GM19372 (cell line): ENCODE results near the gene LMNA.

Source experiments
- ATAC-seq: cut with Tn5 transposase; IDR thresholded peaks from one replicate; pipeline ENCODE4 v1.9.1; 2021; ENCODE audit warnings: mild to moderate bottlenecking, low read depth, moderate library complexity; ENCODE audit not compliant: unreplicated experiment

The LMNA gene

DNA sequence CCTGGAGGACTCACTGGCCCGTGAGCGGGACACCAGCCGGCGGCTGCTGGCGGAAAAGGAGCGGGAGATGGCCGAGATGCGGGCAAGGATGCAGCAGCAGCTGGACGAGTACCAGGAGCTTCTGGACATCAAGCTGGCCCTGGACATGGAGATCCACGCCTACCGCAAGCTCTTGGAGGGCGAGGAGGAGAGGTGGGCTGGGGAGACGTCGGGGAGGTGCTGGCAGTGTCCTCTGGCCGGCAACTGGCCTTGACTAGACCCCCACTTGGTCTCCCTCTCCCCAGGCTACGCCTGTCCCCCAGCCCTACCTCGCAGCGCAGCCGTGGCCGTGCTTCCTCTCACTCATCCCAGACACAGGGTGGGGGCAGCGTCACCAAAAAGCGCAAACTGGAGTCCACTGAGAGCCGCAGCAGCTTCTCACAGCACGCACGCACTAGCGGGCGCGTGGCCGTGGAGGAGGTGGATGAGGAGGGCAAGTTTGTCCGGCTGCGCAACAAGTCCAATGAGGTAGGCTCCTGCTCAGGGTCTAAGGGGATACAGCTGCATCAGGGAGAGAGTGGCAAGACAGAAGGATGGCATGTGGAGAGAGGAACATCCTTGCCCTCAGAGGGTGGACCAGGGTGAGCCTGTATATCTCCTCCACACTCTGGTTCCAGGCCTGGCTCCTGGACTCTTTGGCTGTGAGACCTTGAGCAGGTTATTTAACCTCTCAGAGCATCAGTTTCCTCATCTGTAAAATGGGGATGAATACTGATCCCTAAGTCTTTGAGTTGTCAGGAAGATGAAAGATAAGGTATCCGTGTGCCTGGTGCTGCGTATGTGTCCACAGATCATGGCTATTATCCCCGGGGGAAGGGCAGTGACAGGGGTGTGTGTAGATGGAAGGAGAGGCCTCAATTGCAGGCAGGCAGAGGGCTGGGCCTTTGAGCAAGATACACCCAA, 21.7 kb downstream of the LMNA start:
- ATAC-seq: no peak

- no peak for ATAC-seq
Observed at GRCh38 chr1:156136970-156137483, 22.5 kb downstream of the LMNA start.

- ATAC-seq: no peak
Observed at GRCh38 chr1:156138458-156138867, 24.0 kb downstream of the LMNA start.

GRCh38 chr1:156140879-156141707, 26.6 kb downstream of the LMNA start:
- no peak for ATAC-seq

- ATAC-seq: no peak
Observed at GRCh38 chr1:156143765-156144489, 29.4 kb downstream of the LMNA start.

DNA sequence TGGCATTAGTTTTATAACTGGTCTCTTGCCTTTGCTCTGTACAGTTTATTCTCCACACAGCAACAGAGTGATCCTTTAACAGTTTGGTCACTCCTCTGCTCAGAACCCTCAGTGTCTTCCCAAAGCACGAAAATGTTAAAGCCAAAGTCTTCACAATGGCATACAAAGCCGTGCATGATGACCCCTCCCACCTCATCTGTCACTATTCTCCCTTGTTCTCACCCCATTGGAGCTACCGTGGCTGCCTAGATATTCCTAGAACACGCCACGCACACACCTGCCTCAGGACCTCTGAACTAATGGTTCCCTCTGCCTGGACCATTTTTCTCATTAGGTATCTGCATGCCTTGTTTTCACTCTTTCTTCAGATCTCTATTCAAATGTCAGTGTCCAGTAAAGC, 30.2 kb downstream of the LMNA start:
- no peak for ATAC-seq

- ATAC-seq: no peak
Observed at GRCh38 chr1:156145650-156146019, 31.1 kb downstream of the LMNA start.

- no peak for ATAC-seq
Observed at GRCh38 chr1:156146020-156146768, 31.7 kb downstream of the LMNA start.

- no peak for ATAC-seq
Observed at GRCh38 chr1:156146769-156147405, 32.4 kb downstream of the LMNA start.

GRCh38 chr1:156148216-156148615, 33.7 kb downstream of the LMNA start:
- no peak for ATAC-seq

GRCh38 chr1:156149374-156150332, 35.1 kb downstream of the LMNA start:
- peak; percentile 64 for ATAC-seq

DNA sequence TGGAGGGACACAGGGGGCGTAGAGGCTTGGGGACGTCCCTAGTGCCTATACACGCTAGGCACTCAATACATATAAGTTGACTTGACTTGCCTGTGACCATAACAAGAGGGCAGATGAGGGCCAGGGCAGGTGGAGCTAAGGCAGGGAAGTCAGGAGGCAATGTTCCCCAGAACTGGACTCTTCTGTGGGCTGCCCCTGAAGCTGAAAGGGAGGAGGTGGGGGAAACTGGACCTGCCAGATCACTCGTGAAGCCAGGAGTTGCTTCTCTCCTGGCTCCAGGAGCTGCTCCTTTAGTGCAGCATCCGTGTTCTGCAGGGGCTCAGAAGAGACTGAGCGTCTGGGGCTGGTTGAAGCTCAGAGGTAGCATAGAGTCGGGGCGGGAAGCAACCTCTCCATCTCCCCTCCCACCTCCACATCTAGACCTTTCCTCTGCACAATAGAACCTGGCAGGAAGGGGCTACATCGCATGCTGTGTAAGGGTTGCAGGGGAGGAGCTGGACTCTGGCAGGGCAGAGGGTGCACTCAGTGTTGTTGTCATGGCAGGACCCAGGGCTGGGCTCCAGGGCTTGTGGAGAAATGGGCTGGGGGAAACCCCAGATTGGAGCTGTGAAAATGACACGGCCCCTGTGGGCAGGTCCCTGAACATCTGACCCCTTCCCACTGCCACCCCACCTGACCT, 36.0 kb downstream of the LMNA start:
- ATAC-seq: no peak

GRCh38 chr1:156151093-156151688, 36.7 kb downstream of the LMNA start:
- ATAC-seq: no peak

GRCh38 chr1:156152628-156153027, 38.1 kb downstream of the LMNA start:
- ATAC-seq: no peak

GRCh38 chr1:156153362-156153761, 38.9 kb downstream of the LMNA start, which contains the start of gene SEMA4A:
Gene SEMA4A (plus strand): TSS chr1:156153585. CDS start chr1:156154579, 994 bp downstream.
- no peak for ATAC-seq

DNA sequence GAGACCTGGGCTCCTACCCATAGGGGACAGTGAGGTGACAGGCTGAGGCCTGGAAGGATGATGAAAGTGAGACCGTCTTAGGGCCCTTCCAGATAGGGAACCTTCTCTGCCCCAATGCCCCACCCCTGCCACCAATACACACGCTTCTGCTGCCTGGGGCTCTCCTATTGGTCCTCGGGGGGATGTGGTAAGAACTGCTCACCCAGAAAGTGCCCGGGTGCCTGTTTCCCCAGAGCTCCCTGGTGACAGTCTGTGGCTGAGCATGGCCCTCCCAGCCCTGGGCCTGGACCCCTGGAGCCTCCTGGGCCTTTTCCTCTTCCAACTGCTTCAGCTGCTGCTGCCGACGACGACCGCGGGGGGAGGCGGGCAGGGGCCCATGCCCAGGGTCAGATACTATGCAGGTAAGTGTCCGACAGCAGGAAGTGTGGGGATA, 39.8 kb downstream of the LMNA start:
- ATAC-seq: peak; percentile 45
